T-helper 1 cell (primary cell): Measurements from ENCODE around the gene KRTAP5-2.

Experiments used
- DNase-seq, 5 donors: peaks; one replicate each; pipeline ENCODE4 v3.0.0-alpha.2; 2012 to 2020

KRTAP5-2 gene

GRCh38 chr11:1565904-1566247, 32.2 kb downstream of the KRTAP5-2 start:
- no peak for DNase-seq

DNA sequence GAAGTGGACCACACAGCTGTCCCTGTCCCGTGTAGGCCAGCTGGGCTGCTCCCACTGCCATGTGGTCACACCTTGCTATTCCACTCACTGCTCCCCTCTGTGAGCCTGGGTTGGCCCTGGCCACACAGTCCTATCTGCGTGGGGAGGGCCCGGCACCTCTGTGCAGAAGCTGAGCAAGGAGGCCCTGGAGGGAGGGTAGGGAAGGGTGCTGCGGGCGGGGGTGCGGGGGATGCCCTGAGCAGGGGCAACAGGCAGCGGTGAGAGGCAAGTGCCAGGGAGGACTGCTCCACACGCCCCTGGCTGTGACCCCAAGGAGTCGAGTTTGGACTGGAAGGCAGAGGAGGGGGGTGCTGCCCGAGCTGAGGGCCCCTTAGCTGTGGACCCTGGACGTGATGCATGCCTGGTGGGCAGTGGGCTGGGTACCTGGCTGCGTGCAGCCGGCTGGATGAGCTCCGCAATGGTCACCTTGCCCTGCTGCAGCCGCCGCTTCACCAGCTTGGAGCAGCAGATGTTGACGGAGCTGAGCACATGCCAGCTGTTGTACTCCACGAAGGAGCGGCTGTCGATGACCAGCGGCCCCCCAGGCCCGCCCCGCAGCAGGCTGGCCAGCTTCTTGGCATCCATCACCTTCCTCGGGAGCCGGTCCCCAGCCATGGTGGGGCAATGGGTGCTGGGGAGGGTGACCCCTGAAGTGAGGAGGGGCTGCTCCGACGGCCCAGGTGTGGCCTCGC, 32.8 kb downstream of the KRTAP5-2 start:
- DNase-seq = no peak

GRCh38 chr11:1564535-1565172, 33.4 kb downstream of the KRTAP5-2 start:
- no peak for DNase-seq

GRCh38 chr11:1563697-1564534, 34.2 kb downstream of the KRTAP5-2 start:
- DNase-seq = no peak

DNA sequence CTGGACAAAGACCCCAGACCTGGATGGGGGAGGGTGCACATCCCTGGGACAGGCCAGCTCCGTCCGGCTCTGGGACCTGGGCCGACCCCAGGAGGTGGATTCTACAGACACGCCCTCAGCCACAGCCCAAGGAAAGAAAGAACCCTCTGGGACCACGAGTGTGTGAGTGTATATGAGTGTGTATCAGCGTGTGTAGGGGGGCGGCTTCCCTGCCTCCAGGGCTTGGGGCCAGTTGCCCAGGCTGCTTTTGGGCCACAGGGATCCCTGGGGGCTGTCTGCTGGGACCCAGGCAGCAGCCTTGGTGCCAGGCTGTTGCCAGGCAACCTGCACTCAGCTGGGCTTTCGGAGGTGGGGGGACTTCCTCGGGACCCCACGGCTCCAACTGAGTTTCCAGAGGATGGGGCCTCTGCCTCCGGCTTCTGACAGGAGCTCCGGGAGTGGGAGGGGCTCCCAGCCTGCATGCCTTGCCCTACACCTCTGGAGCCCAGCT, 34.9 kb downstream of the KRTAP5-2 start:
- DNase-seq = no peak

- no peak for DNase-seq
These were observed 35.5 kb downstream of the KRTAP5-2 start for GRCh38 chr11:1562469-1563148.

- DNase-seq = no peak
These were observed 36.1 kb downstream of the KRTAP5-2 start for GRCh38 chr11:1561955-1562354.

DNA sequence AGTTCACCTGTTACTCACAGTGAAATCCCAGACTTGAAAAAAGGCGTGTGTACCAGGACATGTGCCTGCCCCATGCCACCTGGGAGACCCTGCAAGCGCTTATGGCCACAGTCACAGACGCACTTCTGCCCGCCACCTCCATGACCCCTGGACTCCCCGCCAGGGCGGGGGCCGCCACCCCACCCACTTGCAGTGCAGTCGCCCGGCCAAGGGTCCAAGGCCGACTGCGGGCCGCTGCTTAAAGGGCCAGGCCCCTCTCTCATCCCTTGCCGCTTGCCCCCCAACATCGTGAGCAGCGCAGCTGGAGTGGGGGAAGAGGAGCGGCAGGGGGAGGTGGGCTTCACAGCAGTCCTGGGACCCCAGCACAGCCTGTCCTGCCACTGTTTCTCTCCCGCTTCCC, 36.8 kb downstream of the KRTAP5-2 start:
- no peak for DNase-seq

DNA sequence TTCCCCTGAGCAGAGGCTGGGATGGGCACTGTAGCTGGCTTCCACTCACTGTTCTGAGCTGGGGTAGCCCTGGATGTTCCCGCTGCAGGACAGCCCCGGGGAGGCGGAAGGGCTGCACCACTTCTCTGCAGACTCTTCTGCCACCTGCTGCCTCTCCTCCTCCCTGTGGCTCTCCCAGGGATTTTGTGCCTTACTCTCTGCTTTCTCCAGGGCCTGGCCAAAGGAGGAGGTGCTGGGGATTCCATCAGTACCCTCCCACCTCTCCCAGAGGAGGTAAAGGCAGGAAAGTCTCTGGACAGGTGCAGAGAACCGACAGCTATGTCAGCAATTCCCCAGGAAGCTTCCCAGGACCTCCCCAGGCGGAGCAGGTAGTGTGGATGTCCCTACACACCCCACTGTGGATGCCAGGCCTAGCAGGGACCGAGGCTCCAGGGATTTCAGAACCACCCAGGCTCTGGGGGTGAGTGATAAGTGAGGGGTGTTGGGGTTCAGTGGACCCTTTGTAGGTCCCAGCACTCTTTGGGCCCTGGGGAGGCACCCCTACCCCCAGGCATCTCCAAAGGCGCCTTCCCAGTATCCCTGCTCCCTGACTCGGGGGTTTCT, 37.3 kb downstream of the KRTAP5-2 start:
- no peak for DNase-seq

GRCh38 chr11:1560002-1560648, 38.0 kb downstream of the KRTAP5-2 start:
- DNase-seq = no peak

DNA sequence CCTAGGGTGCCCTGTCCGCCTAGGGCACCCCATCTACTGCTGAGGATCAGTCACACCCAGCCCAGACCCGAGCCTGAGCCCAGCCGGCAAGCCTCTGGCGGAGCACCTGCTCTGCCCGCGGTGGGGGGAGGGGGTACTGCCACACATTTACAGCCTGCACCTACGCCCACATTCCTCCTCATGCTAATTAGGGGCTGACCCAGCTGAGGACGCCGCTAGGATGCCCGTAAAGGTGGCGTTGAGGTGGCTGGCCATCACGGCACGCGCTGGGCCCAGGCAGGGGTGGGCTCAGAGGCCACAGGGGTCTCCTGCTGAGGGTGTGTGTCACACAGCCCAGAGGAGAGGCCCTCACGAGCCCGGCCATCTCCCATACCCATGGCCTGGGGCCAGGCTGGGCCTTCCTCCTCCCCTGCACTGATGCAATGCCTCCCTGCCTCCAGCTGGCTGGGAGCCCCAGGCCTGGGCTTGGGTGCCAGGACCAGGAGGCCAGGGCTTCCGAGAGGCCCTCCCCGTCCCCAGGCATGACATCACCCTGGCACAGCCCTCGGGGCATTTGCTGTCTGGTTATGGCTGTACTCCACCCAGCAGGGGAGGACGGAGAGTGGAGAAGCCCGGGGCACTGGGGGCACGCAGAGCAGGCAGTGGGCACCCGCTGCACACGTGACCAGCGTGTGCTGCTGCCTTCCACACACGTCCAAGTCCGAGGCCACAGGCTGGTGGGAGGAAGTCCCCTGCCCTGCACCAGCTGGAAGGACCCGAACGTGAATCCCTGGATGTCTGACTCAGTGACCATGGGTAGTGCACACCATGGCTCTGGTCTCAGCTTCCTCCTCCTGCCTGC, 38.8 kb downstream of the KRTAP5-2 start:
- DNase-seq = no peak

- DNase-seq = no peak
These were observed 39.4 kb downstream of the KRTAP5-2 start for GRCh38 chr11:1558775-1559110.

GRCh38 chr11:1557904-1558774, 40.0 kb downstream of the KRTAP5-2 start:
- DNase-seq = no peak

DNA sequence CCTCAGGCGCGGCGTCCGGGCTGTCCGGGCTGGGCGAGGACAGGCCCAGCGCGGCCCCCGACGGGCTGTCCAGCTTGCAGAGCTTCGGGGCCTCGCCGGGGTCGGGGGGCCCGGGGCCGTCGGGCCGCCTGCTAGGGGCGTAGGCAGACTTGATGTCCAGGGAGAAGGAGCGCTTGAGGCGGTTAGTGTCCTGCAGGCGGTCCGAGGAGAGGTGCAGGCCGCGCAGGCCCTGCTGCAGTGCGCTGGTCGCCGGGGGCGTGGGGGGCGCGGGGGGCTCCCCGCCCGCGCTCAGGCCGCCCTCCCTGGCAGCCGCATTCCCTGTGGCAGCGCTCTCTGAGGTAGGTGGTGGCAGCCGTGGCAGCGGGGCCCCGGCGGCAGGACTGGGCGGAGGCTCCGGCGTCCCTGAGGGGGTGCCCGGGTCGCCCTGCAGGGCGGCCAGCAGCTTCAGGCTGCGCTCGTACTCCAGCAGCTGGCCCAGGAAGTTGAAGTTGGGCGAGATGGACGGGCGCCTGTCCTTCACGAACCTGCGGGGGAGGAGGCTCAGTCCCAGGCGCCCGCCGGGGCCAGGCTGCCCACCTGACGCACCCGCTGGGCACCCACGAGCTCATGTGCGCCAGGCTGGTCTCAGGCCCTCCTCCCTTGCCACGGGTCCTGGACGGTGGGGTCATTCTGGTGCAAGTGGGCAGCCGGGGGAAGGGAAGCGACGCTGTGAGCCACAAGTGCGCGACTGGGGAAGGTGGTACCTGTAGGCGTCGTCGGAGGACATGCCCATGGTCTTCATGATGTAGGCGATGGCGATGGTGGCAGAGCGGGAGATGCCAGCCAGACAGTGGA, 40.8 kb downstream of the KRTAP5-2 start:
- no peak for DNase-seq

DNA sequence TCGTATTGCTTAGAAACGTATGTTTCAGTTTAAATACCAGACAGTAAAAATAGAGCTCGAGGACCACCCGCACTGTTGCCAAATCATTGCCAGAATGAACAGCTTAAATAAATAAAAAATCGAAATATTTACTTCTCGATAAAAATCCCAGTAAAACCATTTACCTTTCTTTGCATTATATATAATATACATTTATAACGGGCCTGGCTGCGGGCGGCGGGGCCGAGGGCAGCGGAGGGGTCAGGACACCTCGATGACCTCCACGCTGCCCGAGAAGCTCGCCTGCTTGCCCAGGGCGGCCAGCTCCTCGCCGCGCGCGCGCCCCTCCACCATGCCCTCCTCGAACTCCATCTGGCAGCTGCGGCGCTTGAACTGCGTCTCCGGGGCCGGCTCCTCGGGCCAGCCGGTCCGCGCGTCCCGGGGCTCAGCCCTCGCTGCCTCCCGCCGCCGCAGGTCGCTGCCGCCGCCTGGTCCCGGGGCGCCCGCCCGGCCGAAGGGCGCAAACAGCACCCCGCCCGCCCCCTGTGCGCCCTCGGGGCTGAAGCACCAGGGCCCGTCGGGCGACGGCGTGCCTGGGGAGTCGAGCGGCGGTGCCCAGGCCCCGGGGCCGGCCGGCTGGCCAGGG, 41.7 kb downstream of the KRTAP5-2 start:
- DNase-seq = peak in 1 of 5 donors; percentile 13

DNA sequence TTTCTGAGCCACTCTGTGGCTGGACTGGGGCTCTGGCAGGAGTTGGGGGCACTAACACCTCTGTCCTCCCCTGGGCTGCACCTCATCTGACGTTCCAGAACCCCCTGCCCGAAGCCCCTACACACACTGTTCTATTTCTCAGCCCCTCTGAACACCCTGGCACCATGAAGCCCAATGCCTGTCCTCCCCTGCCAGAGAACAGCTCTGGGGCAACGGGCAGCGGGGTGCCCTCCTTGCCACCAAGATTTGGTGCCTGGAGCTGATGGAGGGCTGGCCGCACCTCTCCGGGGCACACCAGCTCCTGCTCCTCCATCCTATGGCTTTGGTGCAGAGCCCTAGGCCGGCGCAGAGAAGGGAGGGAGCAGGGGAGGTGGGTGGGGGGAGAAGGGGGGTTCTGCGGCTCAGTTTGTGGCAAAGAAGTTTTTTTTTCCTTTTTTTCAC, 42.4 kb downstream of the KRTAP5-2 start:
- no peak for DNase-seq

- DNase-seq = peak in 1 of 5 donors; percentile 13
These were observed 42.9 kb downstream of the KRTAP5-2 start for GRCh38 chr11:1554981-1555712.
